ENCODE results near the gene HTR5A. TPM values are rescaled to one million over a fixed set of nuclear protein-coding genes. Genes with fewer than 3 reads are reported as not detected.

Gene HTR5A
- total and polyA plus RNA-seq, 8 donors, result not detected

DNA sequence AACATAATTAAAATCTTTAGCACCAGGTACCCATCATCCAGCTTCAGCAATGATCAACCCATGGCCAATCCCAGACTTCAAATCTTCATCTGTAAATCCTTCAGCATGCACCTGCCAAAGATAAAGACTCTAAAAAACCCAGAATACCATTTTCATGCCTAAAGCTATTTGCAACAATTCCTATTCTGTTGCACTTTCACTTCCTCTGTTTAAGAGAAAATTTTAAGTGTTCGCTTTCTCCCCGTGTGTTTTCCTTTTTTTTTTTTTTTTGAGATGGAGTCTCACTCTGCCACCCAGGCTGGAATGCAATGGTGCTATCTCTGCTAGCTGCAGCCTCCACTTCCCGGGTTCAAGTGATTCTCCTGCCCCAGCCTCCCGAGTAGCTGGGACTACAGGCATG, 31.8 kb upstream of the HTR5A start:
- ATAC-seq (no peak), DNase-seq (no peak)
- Histone ChIP-seq H3K9me3 (peaks cover 0 to 3% of the 10 kb centered on the region in 2 donors), H3K4me3 (no peak overlapping the region), H3K27ac (no peak overlapping the region), H3K4me1 (no peaks in the 10 kb centered on the region), H3K36me3 (no peaks in the 10 kb centered on the region), H3K27me3 (no peaks in the 10 kb centered on the region)
- TF ChIP-seq, protein P1, sequence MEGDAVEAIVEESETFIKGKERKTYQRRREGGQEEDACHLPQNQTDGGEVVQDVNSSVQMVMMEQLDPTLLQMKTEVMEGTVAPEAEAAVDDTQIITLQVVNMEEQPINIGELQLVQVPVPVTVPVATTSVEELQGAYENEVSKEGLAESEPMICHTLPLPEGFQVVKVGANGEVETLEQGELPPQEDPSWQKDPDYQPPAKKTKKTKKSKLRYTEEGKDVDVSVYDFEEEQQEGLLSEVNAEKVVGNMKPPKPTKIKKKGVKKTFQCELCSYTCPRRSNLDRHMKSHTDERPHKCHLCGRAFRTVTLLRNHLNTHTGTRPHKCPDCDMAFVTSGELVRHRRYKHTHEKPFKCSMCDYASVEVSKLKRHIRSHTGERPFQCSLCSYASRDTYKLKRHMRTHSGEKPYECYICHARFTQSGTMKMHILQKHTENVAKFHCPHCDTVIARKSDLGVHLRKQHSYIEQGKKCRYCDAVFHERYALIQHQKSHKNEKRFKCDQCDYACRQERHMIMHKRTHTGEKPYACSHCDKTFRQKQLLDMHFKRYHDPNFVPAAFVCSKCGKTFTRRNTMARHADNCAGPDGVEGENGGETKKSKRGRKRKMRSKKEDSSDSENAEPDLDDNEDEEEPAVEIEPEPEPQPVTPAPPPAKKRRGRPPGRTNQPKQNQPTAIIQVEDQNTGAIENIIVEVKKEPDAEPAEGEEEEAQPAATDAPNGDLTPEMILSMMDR (IDR thresholded peaks at IDR 0.05), result no peak
- intact Hi-C loops (cut with DNase I), result no loop called here

DNA sequence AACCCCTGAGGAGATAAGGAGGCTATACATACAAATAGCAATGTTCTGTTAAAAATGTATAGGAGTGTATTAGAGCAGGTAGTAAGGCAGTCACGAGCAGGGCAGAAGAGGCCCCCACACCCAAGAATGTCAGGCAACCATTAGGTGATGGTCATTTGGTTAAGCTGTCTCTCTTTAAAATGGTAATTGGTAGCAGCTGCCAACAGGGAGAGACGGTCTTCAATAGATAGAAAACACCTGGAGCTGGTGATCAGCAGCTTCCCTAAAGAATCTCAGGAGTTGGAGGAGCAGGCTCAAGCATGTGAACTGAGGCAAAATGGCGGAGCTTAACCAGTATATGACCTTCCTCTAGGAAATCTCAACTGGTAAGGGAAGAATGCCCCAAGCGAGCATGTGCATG, 26.4 kb upstream of the HTR5A start:
- Histone ChIP-seq H3K9me3 (peaks cover 0 to 3% of the 10 kb centered on the region in 2 donors), H3K27me3 (no peaks in the 10 kb centered on the region), H3K27ac (no peak overlapping the region), H3K36me3 (no peaks in the 10 kb centered on the region), H3K4me1 (no peaks in the 10 kb centered on the region), H3K4me3 (no peak overlapping the region)
- DNase-seq, result no peak
- TF ChIP-seq, protein P1 (IDR thresholded peaks at IDR 0.05), result no peak
- intact Hi-C loops (cut with DNase I), result no loop called here
- no peak for ATAC-seq

DNA sequence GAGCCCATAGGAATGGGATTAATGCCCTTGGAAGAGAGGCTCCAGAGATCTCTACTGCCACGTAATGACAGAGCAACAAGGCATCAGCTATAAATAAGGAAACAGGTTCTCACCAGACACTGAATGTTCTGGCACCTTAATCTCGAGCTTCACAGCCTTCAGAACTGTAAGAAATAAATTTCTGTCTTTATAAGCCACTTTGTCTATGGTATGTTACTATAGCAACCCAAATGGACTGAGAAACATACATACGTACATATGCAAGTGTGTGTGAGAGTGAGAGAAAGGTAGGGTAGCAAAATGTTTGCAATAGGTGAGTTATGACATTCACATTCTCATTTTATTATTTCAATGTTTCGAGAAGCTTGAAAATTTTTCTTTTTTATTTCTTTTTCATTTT, 22.1 kb upstream of the HTR5A start:
- Histone ChIP-seq H3K4me3 (no peak overlapping the region), H3K27ac (no peak overlapping the region), H3K4me1 (no peaks in the 10 kb centered on the region), H3K36me3 (no peaks in the 10 kb centered on the region), H3K9me3 (no peaks in the 10 kb centered on the region), H3K27me3 (peaks cover 0 to 5% of the 10 kb centered on the region in 2 donors)
- no peak for ATAC-seq
- TF ChIP-seq, protein P1 (IDR thresholded peaks at IDR 0.05), result no peak
- no peak for DNase-seq
- intact Hi-C loops (cut with DNase I), result no loop called here

DNA sequence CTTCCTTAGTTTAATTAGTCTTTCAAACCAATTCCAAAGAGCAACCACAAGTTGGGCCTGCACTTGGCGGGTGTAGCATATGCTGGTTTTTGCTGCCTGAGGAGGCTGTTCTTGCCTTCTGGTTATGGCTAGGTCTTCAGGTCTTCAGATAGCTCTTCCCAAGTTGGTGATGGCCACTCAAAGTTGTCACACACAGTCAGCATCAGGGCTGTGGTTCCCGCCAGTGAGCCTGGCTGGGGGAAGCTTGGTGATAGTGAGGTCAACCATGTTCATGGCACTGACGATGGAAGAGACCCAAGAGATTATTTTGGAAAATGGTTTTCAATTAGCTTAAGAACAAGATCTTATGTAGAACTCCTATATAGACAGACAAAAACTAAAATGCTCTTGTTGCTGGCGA, 18.8 kb upstream of the HTR5A start:
- H3K36me3 ChIP-seq, result no peaks in the 10 kb centered on the region
- DNase-seq (no peak), ATAC-seq (no peak)
- TF ChIP-seq, protein P1 (IDR thresholded peaks at IDR 0.05), result no peak
- no peak overlapping the region for H3K4me3 ChIP-seq
- H3K9me3 ChIP-seq, result no peaks in the 10 kb centered on the region
- H3K27me3 ChIP-seq, result peaks cover 0 to 5% of the 10 kb centered on the region in 2 donors
- H3K27ac ChIP-seq, result no peak overlapping the region
- intact Hi-C loops (cut with DNase I), result no loop called here
- no peaks in the 10 kb centered on the region for H3K4me1 ChIP-seq

DNA sequence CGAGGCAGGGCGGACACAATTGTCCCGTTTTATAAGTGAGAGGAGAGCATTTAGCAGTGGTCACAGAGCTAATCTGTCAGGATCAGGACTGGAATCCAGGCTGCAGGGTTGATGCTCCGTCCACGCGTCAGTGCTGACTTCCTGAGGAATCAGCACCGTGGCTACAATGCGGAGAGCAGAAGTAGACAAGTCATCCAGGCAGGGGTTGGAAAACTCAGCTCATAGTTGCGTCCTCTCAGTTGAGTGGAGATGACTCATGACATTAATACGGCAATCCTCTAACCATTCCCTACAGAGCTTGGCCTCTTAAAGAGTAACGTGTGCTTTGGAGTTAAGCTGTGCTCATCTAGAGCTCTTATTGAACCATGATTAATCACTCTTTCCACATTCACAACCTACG, 17.1 kb upstream of the HTR5A start:
- Histone ChIP-seq H3K9me3 (no peaks in the 10 kb centered on the region), H3K4me1 (no peaks in the 10 kb centered on the region), H3K27me3 (peaks cover 0 to 5% of the 10 kb centered on the region in 2 donors), H3K36me3 (no peaks in the 10 kb centered on the region), H3K27ac (no peak overlapping the region), H3K4me3 (no peak overlapping the region)
- no peak for DNase-seq
- intact Hi-C loops (cut with DNase I), result no loop called here
- TF ChIP-seq, protein P1 (IDR thresholded peaks at IDR 0.05), result no peak
- peak; percentile 19 for ATAC-seq
